HTR-8/SVneo (cell line): ENCODE measurements around the gene LCN6.

ENCODE experiments used
- DNase-seq: peaks from one replicate; pipeline ENCODE4 v3.0.0; 2011; ENCODE audit warnings: low spot score, mixed read lengths; ENCODE audit not compliant: insufficient read length
- FAIRE-seq: peaks from 2 replicates; lab custom pipeline; 2011; peaks lifted over from hg19 to GRCh38; lab: Jason Lieb, UNC

LCN6 gene

GRCh38 chr9:136746621-136747020 lies 1.7 kb downstream of the LCN6 start:
- FAIRE-seq: no peak

GRCh38 chr9:136746155-136746490 lies 2.2 kb downstream of the LCN6 start:
- DNase-seq (no peak), FAIRE-seq (no peak)

More at GRCh38 chr9:136746621-136747020, 1.7 kb downstream of the LCN6 start:
- DNase-seq: no peak

DNA sequence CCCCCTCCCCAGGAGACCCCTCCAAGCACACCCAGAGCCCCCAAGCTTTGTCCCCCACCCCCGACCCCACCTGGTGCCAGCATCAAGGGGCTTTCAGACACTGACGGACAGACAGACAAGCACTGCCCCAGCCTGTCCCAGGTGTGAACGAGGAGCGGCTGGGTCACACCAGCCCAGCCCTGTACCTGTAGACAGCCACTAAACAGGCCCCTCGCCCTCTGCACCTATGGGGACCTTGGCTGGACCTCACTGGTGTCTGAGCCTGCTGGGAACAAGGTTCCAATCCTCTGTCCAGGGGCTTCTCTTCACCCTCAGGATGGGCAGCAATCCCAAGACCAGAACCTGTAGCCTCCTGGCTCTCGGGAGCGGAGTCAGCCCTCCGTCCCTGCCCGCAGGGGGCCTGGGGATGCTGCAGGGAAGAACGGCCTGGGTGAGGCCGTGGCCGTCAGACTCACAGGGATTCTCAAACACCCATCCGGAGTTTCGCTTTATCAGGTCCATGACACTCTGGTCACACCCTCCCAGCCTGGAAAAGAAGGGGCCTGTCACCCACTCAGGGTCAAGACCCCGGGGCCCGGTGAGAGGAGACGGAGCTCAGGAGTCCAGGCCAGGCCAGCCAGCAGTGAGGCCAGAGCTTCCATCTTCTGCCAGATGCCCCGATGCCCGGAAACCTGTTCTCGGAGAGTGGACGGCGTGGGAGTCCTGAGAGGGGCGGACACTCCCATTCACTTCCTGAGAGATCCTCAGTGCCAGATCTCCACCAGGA lies 2.8 kb downstream of the LCN6 start:
- FAIRE-seq (no peak), DNase-seq (no peak)

- no peak for FAIRE-seq
Observed at GRCh38 chr9:136744773-136745172, 3.6 kb downstream of the LCN6 start.

DNA sequence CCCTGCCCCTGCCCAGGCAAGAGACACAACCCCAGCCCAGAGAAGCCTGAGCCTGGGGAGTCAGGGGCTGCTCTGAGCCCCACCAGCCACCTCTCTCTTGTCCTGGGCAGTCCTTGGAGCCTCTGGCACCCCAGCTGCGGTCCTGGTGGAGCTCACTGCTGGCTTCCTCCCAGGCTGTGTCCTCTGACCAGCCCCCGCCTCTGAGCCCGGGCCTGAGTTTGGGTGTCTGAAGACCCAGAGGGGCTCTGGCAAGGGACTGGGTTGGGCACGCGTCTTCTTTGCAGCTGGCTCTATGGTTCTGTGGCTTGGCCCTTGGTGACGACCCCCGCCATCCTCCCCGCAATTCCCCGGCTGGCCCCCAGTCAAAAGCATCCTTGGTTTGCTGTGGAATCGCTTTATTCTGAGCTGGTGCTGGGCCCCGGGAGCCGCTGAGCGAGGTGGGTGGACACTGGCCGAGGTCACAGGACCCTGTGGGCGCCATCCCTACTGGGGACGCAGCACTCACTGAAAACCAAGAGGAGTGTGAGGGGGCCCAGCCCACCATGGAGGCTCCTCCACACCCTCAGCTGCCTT lies 4.6 kb downstream of the LCN6 start:
- FAIRE-seq: no peak
- DNase-seq: no peak

More at GRCh38 chr9:136744773-136745172, 3.6 kb downstream of the LCN6 start:
- DNase-seq: no peak

DNA sequence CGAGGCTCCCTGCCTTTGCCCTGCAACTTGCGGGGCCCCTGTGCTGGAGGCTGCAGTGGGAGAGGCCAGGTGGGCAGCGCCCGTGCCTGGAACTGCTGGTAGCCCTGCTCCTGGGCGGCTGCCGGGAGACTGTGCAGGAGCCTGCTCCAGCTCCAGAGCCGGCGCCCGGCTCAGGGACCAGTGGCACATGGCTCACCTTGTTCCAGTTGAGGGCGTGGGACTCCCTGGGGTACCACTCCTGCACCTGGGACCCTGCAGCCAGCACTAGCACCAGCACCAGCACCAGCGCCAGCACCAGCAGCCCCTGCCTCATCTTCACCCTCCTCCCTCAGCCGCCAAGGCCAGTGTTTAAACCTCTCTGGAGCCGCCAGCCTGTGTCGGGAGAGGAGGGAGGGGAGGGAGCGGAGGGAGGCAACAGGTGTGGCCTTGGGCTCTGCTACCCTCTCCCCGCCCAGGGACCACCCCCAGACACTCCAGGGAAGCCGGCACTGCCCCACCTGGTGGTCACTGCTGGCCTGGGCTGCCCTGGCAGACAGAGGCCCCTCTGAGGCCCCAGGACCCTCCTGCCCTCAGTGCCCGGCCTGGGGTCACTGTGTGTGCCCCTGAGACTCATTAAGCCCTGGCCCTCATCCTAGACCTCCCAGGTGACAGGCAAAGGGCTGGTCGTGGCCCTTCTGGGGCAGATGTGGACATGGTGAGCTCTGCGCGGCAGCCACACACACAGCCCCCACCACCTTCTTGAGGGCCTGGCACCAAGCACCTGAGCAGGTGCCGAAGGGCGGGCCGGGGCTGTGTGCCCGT lies 5.5 kb downstream of the LCN6 start, which contains the start of gene LCN10:
Gene LCN10 (minus strand): TSS at position 350 of the 801 bp plus-strand sequence. CDS start 37 bp downstream, at position 313.
- DNase-seq (no peak), FAIRE-seq (no peak)

DNA sequence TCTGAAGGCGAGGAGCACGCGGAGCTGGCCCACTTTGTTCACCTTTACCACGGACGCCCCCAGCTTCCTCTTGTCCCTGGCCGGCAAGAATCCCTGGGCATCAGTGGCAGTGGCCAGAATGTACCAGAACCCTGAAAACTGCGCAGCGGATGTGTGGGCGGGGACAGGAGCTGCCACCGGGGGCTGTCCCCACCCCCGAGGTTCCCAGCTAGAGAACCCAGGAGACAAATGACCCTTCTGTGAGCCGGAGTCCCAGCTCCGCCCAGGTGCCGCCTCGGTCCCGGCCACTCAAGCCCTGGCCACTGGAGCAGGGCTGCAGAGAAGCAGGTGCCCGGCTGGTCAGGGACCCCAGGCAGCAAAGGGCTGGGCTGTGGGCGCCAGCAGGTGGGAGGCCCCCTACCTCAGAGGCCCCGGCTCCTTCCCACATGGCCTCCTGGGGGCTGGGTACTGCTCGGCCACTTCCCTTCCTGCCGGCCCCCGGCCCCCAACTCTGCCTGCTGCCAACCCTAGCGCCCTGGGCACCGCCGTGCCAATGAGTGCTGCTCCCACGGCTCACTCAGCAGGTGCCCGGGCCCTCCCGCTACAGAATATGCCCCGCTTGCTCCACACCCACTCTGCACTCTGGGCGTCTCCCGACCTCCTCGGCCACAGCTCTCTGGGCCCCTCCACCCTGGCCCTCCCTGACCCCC lies 6.3 kb downstream of the LCN6 start:
- no peak for FAIRE-seq
- no peak for DNase-seq

DNA sequence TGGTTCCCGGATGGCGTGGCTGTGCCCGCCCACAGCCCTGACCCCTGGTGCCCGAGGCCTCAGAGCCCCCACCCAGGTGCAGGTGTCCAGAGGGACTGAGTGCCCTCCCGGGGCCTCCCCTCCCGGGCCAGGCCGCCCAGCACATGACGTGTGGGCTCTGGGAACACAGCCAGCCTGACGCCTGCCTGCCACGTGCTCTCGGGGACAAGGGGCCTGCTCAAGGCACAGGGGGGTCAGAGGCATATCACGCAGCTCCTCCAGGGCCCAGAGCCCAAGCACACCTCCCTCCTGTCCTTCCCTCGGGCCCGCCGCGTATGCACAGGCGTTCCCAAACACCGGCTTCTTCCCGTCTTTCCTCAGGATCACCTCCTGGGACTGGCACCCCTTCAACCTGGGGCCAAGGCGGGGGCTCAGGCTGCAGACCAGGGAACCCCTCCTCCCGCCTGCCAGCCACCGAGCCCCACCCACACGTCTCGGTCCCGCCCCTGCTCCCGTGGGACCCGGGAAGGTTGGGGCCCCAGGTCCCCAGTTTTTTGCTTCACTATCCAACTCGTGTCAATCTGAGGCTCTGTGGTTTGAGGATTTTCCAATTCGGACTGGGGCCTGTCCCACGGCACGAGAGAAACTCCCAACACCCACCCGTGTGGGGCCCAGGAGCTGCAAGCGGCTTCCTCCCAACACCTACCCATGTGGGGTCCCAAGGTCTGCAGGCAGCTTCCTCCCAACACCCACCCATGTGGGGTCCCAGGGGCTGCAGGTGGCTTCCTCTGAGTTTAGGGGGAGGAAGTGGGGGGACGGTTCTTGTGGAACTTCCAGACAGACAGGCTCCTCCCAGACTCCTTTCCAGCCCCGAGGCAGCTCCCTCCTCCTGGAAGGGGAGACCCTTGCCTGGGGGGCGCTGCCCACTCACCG lies 7.1 kb downstream of the LCN6 start:
- FAIRE-seq: no peak

DNA sequence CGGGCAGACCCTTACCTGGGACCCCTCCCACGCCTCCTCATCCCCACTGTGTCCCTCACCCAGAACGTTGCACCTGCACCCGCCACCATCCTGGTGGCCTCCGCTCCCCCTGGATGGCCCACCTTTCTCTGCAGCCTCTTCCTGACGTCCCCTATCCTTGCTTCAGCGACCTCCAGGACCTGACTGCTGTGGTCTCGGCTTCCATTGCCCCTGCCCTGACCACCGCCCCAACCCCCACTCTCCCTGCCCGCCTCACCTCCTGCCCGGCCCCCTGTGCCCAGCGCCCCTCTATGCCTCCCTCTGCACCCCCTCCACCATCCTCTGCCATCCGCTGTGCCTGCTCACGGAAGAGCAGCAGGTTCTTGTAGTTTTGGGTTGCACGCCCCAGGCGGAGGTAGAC lies 7.8 kb downstream of the LCN6 start:
- DNase-seq (no peak), FAIRE-seq (no peak)

More for the DNA sequence above, 7.1 kb downstream of the LCN6 start:
- DNase-seq: no peak

- DNase-seq (no peak), FAIRE-seq (no peak)
Observed at GRCh38 chr9:136740069-136740468, 8.3 kb downstream of the LCN6 start.

DNA sequence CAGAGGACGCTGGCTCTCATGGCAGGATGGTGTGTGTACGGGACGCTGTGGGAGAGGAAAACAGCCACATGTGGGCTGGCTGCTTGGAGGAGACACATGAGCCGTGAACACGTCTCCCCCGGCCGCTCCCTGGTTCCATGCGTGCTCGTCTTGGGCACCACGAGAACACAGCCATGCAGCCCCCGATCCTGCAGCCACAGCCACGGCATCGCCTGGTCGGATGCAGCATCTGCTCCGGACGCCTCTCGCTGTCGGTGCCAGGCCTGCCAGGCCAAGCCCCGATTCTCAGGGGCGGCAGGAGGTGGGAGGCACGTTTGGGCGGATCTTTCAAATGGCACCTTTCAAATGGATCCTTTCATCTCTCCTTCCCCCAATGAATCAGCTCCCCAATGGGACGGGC lies 8.8 kb downstream of the LCN6 start:
- no peak for DNase-seq
- FAIRE-seq: no peak

- FAIRE-seq (no peak), DNase-seq (no peak)
Observed at GRCh38 chr9:136738960-136739359, 9.4 kb downstream of the LCN6 start.

- no peak for DNase-seq
- no peak for FAIRE-seq
Observed at GRCh38 chr9:136735812-136736480, 12.4 kb downstream of the LCN6 start.

DNA sequence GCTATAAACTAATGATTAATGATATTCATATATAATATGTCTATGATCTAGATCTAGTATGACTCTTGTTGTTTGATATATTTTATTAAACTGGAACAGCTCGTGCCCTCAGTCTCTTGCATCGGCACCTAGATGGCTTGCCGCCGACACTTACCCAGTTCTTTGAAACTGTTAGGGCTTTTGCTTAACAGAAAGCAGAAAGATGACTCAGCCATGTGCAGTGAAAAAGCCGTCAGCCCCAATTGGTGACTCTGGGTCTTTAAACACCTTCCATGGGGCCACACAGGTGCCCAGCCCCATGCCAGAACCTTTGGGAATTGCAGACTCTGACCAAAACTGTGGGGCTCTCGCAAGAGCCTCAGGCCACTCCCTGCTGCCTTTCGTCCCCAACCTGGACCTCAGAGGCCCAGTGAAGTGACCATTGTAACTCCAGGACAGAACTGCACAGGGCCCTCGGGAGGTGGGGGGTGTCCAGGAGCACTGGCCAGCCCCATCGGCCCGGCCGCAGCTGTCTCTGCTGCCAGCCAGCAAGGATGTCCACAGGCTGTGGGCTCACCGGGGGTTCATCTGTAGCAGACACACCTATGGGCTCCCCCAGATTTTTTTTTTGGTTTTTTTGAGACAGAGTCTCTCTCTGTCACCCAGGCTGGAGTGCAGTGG lies 13.4 kb downstream of the LCN6 start:
- no peak for DNase-seq
- no peak for FAIRE-seq

GRCh38 chr9:136733611-136734010 lies 14.7 kb downstream of the LCN6 start:
- FAIRE-seq (no peak), DNase-seq (no peak)

DNA sequence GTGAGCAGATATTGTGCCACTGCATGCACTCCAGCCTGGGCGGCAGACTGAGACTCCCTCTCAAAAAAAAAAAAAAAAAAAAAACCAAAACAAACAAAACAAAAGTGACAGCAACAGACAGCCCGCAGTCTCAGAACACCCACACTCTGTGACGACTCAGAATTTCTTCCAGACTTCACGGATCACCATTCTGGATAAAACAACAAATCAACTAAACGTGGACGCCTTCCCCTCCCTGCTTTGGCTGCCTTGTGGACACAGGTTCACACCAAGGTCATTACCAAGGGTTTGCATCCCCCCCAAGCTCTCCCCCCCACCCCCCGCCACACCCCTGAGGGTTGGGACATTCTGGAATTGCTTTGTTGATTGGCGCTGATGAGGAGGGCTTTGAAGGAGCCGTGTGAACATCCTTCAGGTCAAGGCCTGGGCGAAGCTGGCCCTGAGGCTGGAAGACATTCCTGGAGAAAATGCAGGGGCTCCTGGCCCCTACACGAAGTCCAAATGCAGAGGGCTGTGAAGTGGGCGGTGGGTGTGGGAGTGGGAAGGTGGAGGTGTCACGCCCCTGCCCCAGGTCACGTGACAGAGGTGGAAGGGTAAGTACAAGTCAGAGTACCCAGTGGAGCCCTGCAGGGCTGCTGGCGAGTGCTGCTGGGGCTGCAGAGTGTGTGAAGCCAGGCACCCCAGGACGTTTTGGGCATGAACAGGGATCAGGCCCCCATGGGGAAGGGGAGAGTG lies 15.7 kb downstream of the LCN6 start:
- DNase-seq (no peak), FAIRE-seq (no peak)

DNA sequence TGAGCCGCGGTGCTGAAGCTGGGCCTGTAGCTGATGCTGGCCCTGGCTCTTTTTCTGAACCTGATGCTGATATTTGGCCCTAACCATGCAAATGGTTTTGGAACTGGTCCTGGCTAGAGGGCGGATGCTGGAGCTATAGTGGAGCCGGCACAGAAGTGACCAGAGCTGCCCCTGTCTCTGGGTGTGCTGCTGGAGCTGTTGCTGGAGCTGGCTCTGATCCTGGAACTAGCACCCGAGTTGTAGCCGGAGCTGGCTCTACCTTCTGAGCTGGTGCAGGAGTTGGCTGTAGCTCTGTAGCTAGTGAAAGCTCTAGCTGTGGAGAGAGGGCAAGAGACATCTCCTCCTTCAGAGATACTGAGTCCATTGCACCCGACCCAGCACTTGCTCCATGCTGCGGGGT lies 18.4 kb downstream of the LCN6 start:
- FAIRE-seq: no peak

DNA sequence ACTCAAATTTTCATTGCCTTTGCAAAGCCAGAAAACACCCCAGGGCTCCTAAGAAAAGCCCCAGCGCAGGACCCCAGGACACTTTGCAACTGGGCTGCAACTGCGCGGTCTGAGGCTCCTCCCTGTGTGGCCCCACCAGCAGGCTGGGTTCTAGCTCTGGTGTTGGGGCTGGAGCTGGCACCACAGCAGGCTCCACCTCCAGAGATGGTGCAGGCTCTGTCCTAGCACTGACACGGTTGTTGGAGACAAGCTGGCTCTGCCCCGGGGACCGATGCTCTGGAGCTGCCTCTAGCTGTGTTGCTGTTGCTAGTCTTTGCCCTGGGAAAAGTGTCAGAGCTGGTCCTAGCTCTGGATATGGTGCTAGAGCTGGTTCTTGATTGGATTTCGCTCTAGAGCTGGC lies 19.2 kb downstream of the LCN6 start:
- DNase-seq: no peak

More for the DNA sequence above, 18.4 kb downstream of the LCN6 start:
- no peak for DNase-seq

More for the DNA sequence above, 19.2 kb downstream of the LCN6 start:
- no peak for FAIRE-seq
